CD14-positive monocyte (primary cell): ENCODE data around the gene ITGB8. TPM values are rescaled to one million over a fixed set of nuclear protein-coding genes. Genes with fewer than 3 reads are reported as not detected.

Source experiments
- DNase-seq, 3 donors: peaks; one replicate each; pipeline ENCODE4 v3.0.0-alpha.2; 2011 to 2022
- H2AFZ ChIP-seq: 2 replicates; pipeline ENCODE4 v1.6.0; 2012; ENCODE audit warnings: mild to moderate bottlenecking, low read depth, low read length, inconsistent platforms; ENCODE audit not compliant: insufficient read depth, poor library complexity, severe bottlenecking
- H3K27ac ChIP-seq, 2 donors: 1 replicate in 1 of 2; 2 replicates in 1 of 2; pipeline ENCODE4 v1.5.1; 2012 to 2013; ENCODE audit warnings: low read length in 2 of 2, control low read depth in 1 of 2, inconsistent platforms in 1 of 2, low read depth in 1 of 2, mild to moderate bottlenecking in 1 of 2
- H3K27me3 ChIP-seq, 2 donors: one replicate each; pipeline versions ENCODE4 v1.6.0 to v1.6.1; 2011 to 2013; ENCODE audit warnings: low read length in 2 of 2; ENCODE audit not compliant: control insufficient read depth in 2 of 2, insufficient read depth in 2 of 2
- H3K36me3 ChIP-seq, 2 donors: replicated peaks in 1 of 2; 1 replicate in 1 of 2; 2 replicates in 1 of 2; pipeline versions ENCODE4 v1.5.1 to v1.6.1; 2012 to 2013; ENCODE audit warnings: low read length in 2 of 2, control low read depth in 1 of 2, inconsistent platforms in 1 of 2, mild to moderate bottlenecking in 1 of 2; ENCODE audit not compliant: insufficient read depth in 2 of 2, control insufficient read depth in 1 of 2
- H3K4me1 ChIP-seq, 2 donors: 1 replicate in 1 of 2; 2 replicates in 1 of 2; pipeline versions ENCODE4 v1.5.1 to v1.6.1; 2012 to 2013; ENCODE audit warnings: low read length in 2 of 2, control low read depth in 1 of 2, inconsistent platforms in 1 of 2, mild to moderate bottlenecking in 1 of 2, moderate library complexity in 1 of 2; ENCODE audit not compliant: insufficient read depth in 2 of 2, control insufficient read depth in 1 of 2
- H3K4me2 ChIP-seq: replicated peaks from 2 replicates; pipeline ENCODE3; 2012; ENCODE audit warnings: low read length, moderate library complexity, mild to moderate bottlenecking; ENCODE audit not compliant: poor library complexity, severe bottlenecking; ENCODE audit errors: extremely low read depth
- H3K4me3 ChIP-seq, 3 experiments: fragments of 200-600 bp in 1 of 3; sonication (generic) in 1 of 3; replicated peaks in 1 of 3; 1 replicate in 2 of 3; 2 replicates in 1 of 3; pipeline ENCODE4 v1.5.1; 2011 to 2013; ENCODE audit warnings: low read length in 3 of 3, mild to moderate bottlenecking in 3 of 3, control low read depth in 2 of 3, low read depth in 2 of 3, inconsistent platforms in 1 of 3, moderate library complexity in 1 of 3
- H3K79me2 ChIP-seq: 2 replicates; pipeline ENCODE4 v1.6.0; 2012; ENCODE audit warnings: mild to moderate bottlenecking, control low read depth, inconsistent platforms, low read length, moderate library complexity; ENCODE audit not compliant: insufficient read depth
- H3K9ac ChIP-seq: 2 replicates; pipeline ENCODE4 v1.6.0; 2017; ENCODE audit warnings: low read length, mild to moderate bottlenecking; ENCODE audit not compliant: insufficient read depth, poor library complexity, severe bottlenecking
- H3K9me3 ChIP-seq, 2 donors: replicated peaks in 1 of 2; 1 replicate in 1 of 2; 2 replicates in 1 of 2; pipeline versions ENCODE4 v1.5.1 to v1.6.1; 2012 to 2013; ENCODE audit warnings: low read length in 2 of 2, control low read depth in 1 of 2; ENCODE audit not compliant: control insufficient read depth in 1 of 2, insufficient read depth in 1 of 2
- H4K20me1 ChIP-seq: 2 replicates; pipeline ENCODE4 v1.6.0; 2012; ENCODE audit warnings: mild to moderate bottlenecking, low read length, control low read depth, moderate library complexity; ENCODE audit not compliant: insufficient read depth
- H3K27ac Mint-ChIP-seq, 7 donors: one replicate each; pipeline ENCODE4 v1.8.0; 2020; ENCODE audit warnings: mild to moderate bottlenecking in 7 of 7, mixed read lengths in 7 of 7, moderate library complexity in 6 of 7, inconsistent platforms in 2 of 7
- H3K27me3 Mint-ChIP-seq, 3 donors: one replicate each; pipeline ENCODE4 v1.8.0; 2021 to 2022; ENCODE audit warnings: low read depth in 3 of 3, mild to moderate bottlenecking in 3 of 3, mixed read lengths in 3 of 3, moderate library complexity in 3 of 3, inconsistent platforms in 1 of 3
- H3K36me3 Mint-ChIP-seq, 2 donors: one replicate each; pipeline ENCODE4 v1.8.0; 2020; ENCODE audit warnings: mixed read lengths in 2 of 2, inconsistent platforms in 1 of 2, mild to moderate bottlenecking in 1 of 2
- H3K4me1 Mint-ChIP-seq: one replicate; pipeline ENCODE4 v1.8.0; 2020; ENCODE audit warnings: mild to moderate bottlenecking, mixed read lengths
- H3K4me3 Mint-ChIP-seq, 2 donors: one replicate each; pipeline ENCODE4 v1.8.0; 2020; ENCODE audit warnings: mild to moderate bottlenecking in 2 of 2, mixed read lengths in 2 of 2, moderate library complexity in 1 of 2
- H3K9me3 Mint-ChIP-seq, 7 donors: one replicate each; pipeline ENCODE4 v1.8.0; 2020 to 2022; ENCODE audit warnings: mixed read lengths in 7 of 7, mild to moderate bottlenecking in 6 of 7, moderate library complexity in 6 of 7, inconsistent platforms in 2 of 7
- CTCF ChIP-seq: fragments of 200-600 bp; IDR thresholded peaks from one replicate; pipeline ENCODE4 v1.8.0; 2022; ENCODE audit warnings: antibody characterized with exemption, mild to moderate bottlenecking
- WGBS: methylation state at CpG from one replicate; pipeline ENCODE4 v1.1.5; 2013; ENCODE audit warnings: missing lambda C conversion rate; ENCODE audit not compliant: insufficient coverage; 5-methylcytosine and 5-hydroxymethylcytosine counted together
- intact Hi-C, 2 donors: fragments of 100-400 bp; cut with micrococcal nuclease; formaldehyde crosslinking; loops; one replicate each; pipeline versions ENCODE4 v1.15.0 to v1.15.1; 2023
- polyA plus RNA-seq, 3 donors: library from polyadenylated mRNA; depleted of rRNA in 1 of 3; unstranded in 2 of 3; stranded (reverse) in 1 of 3; fragments of 300-500 nt in 2 of 3; fragments of >200 nt in 1 of 3; fragmentation: Illumina TruSeq in 2 of 3; gene quantifications; 1 replicate in 2 of 3; 2 replicates in 1 of 3; pipeline ENCODE4 v1.2.3, GENCODE V29; 2012 to 2021

ITGB8 gene
- polyA plus RNA-seq, 3 donors: 0.01 to 0.28 (median 0.19) TPM

- Histone ChIP-seq H2AFZ (peak overlapping the region; percentile 94), H3K27ac (no peak overlapping the region), H3K4me3 (peak overlapping the region in 2 of 3 experiments; percentile 13 to 90), H3K9ac (peak overlapping the region; percentile 57), H3K27me3 (peaks cover 14 to 33% of the 10 kb centered on the region in 2 donors), H3K36me3 (no peaks in the 10 kb centered on the region), H3K4me2 (peak overlapping the region; percentile 98), H3K79me2 (no peaks in the 10 kb centered on the region), H4K20me1 (no peaks in the 10 kb centered on the region), H3K9me3 (no peaks in the 10 kb centered on the region), H3K4me1 (peaks cover 18 to 29% of the 10 kb centered on the region in 2 donors)
- Mint-ChIP-seq H3K4me3 (peak overlapping the region; percentile 91 to 94), H3K36me3 (peaks cover 7 to 12% of the 10 kb centered on the region in 2 donors), H3K4me1 (peaks cover 24% of the 10 kb centered on the region), H3K27ac (peak overlapping the region in 2 of 7 donors; percentile 31 to 57), H3K27me3 (peaks cover 28 to 40% (median 31%) of the 10 kb centered on the region in 3 donors), H3K9me3 (peaks cover 0 to 7% (median 3%) of the 10 kb centered on the region in 7 donors)
- DNase-seq: no peak
- WGBS: 27% methylated on average over 3 of the region's 13 CpGs
- no peak for TF ChIP-seq CTCF
- intact Hi-C loops: no loop called here
Measured at GRCh38 chr7:20331910-20332813, 1.5 kb downstream of the ITGB8 start.

- Histone ChIP-seq H3K36me3 (no peaks in the 10 kb centered on the region), H3K4me1 (no peaks in the 10 kb centered on the region), H4K20me1 (no peaks in the 10 kb centered on the region), H2AFZ (no peak overlapping the region), H3K4me3 (no peak overlapping the region), H3K27ac (no peak overlapping the region), H3K4me2 (no peak overlapping the region), H3K79me2 (no peaks in the 10 kb centered on the region), H3K9ac (no peak overlapping the region), H3K27me3 (peaks cover 0 to 6% of the 10 kb centered on the region in 2 donors), H3K9me3 (no peaks in the 10 kb centered on the region)
- H3K4me1 Mint-ChIP-seq: no peaks in the 10 kb centered on the region
- H3K9me3 Mint-ChIP-seq: no peaks in the 10 kb centered on the region
- H3K27me3 Mint-ChIP-seq: peaks cover 0 to 3% (median 3%) of the 10 kb centered on the region in 3 donors
- no peak for TF ChIP-seq CTCF
- H3K27ac Mint-ChIP-seq: no peak overlapping the region
- intact Hi-C loops: no loop called here
- WGBS: 91% methylated on average over 5 of the region's 6 CpGs
- H3K4me3 Mint-ChIP-seq: no peak overlapping the region
- H3K36me3 Mint-ChIP-seq: no peaks in the 10 kb centered on the region
- no peak for DNase-seq
Measured at GRCh38 chr7:20338285-20338684, 7.6 kb downstream of the ITGB8 start.
